ENCODE measurements around the gene PITRM1.
"Not testable (repeated sequence)": the region's sequence is repeated elsewhere in the genome, so short reads cannot be mapped to it uniquely, and the experiment has no call there.

PITRM1 gene

GRCh38 chr10:3119796-3120459, 52.7 kb downstream of the PITRM1 start:
- DNase-seq: peak; percentile 37

DNA sequence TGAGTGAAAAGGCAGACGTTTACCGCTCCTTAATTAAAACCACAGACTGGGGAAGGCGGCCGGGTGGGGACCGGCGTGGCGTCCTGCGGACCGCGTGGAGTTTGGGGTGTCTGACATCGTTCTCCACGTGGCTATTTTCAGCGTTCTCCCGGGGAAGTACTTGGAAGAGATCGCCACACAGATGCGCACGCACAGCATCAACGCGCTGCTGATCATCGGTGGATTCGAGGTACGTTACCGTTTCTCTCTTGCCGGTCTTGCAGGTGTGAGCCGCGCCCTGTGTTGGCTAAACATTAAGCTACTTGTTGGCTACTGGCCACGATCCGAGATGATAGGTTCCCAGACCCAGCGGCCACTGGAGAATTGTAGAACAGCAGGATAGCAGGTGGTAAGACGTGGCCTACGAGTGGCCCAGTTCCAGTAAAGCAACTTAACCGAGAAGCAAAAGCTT, 53.9 kb downstream of the PITRM1 start:
- DNase-seq: no peak

GRCh38 chr10:3117486-3117885, 55.1 kb downstream of the PITRM1 start:
- DNase-seq: no peak

GRCh38 chr10:3116508-3117100, 56.0 kb downstream of the PITRM1 start:
- DNase-seq: no peak

- no peak for DNase-seq
Measured at GRCh38 chr10:3115685-3116084, 56.9 kb downstream of the PITRM1 start.

- no peak for DNase-seq
Measured at GRCh38 chr10:3113343-3113720, 59.2 kb downstream of the PITRM1 start.

- DNase-seq: no peak
Measured at GRCh38 chr10:3111621-3112163, 60.9 kb downstream of the PITRM1 start.

DNA sequence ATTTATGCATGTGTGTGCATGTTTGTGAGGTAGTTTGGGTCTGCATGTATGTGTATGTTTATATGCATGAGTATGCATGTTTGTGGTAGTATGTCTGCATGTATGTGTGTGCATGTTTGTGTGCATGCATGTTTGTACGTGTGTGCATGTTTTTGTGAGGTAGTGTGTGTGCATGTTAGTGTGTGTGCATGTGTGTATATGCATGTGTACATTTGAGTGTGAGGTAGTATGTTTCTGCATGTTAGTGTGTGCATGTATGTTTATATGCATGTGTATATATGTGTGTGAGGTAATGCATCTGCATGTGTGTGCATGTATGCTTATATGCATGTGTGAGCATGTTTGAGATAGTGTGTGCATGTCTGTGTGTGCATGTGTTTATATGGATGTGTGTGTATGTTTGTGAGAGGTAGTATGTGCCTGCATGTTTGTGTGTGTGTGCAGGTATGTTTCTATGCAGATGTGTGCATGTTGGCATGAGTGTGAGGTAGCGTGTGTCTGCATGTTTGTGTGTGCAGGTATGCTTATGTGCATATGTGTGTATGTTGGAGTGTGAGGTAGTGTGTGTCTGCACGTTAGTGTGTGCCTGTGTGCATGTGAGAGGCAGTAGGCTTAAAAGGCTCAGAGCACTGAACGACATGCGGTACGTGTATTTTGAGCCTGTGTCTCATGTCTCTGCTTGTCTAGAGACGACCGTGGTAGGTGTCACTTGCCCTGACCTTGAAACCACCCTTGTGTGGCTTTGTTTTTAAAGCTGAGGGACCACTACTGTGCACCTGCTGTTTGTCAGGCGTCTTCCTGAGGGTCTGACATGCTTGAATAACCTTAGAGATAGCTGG, 61.6 kb downstream of the PITRM1 start:
- DNase-seq: no peak

GRCh38 chr10:3109633-3110032, 62.9 kb downstream of the PITRM1 start:
- no peak for DNase-seq

DNA sequence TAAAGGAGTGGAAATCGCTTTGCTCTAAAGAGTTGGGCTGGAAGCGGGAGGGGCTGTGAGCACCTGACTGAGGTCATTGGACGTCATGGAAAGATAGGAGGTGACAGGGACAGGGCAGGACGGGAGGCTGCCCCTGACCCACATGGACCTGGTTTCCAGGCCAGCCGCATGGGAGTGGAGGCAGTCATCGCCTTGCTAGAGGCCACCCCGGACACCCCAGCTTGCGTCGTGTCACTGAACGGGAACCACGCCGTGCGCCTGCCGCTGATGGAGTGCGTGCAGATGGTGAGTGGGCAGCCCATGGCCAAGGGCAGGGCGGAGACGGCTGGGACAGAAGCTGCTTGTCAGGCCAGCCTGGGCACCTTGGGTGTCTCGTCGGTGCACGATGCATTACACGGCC, 63.4 kb downstream of the PITRM1 start:
- DNase-seq: no peak

- no peak for DNase-seq
Measured at GRCh38 chr10:3108575-3109105, 63.9 kb downstream of the PITRM1 start.

DNA sequence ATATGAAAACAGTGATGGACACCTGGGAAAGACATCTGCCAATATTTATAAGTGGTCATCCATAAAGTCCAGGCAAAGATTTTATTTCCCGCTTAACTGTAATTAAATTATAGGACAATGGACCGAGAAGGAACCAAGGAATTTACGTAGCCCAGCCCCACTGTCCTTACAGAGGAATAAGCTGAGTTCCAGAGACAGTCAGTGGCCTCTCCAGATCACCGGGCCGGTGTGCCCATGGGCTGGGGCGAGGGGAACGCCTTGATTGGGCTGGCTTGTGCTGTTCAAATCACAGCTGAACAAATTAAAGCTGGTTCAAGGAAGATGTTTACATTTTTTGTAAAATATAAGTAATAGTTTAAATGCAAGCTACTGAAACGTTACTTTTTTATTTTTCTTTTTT, 64.5 kb downstream of the PITRM1 start:
- no peak for DNase-seq

DNA sequence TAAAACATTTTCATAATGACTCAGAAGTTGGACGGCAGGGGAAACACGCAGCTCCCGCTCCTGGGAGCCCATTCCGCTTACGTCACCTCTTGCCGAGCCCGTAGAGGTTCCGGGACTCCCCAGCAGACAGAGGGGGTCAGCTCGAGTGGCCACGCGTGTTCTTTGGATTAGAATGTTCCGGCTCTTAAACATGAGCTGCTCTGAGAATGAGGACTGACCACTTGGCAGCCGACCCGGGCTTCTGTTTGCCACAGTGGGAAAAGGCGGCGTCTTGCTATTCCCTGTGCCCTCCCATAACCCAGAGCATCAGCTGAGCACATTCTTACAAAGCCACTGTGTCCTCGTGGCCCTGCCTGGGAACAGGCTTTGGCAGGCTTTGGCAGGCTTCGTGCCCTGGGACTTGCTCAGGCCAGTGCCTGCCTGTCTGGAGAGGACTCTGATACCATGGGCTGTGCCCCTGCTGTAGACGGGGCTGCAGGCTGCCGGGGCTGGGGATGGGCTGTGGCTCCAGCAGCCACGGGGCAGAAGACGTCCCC, 65.1 kb downstream of the PITRM1 start:
- no peak for DNase-seq

- DNase-seq: no peak
Measured at GRCh38 chr10:3106928-3107425, 65.6 kb downstream of the PITRM1 start.

- not testable (repeated sequence) for DNase-seq
Measured at GRCh38 chr10:3106328-3106727, 66.3 kb downstream of the PITRM1 start.

GRCh38 chr10:3105905-3106304, 66.7 kb downstream of the PITRM1 start:
- DNase-seq: no peak

- DNase-seq: no peak
Measured at GRCh38 chr10:3105166-3105565, 67.4 kb downstream of the PITRM1 start.

DNA sequence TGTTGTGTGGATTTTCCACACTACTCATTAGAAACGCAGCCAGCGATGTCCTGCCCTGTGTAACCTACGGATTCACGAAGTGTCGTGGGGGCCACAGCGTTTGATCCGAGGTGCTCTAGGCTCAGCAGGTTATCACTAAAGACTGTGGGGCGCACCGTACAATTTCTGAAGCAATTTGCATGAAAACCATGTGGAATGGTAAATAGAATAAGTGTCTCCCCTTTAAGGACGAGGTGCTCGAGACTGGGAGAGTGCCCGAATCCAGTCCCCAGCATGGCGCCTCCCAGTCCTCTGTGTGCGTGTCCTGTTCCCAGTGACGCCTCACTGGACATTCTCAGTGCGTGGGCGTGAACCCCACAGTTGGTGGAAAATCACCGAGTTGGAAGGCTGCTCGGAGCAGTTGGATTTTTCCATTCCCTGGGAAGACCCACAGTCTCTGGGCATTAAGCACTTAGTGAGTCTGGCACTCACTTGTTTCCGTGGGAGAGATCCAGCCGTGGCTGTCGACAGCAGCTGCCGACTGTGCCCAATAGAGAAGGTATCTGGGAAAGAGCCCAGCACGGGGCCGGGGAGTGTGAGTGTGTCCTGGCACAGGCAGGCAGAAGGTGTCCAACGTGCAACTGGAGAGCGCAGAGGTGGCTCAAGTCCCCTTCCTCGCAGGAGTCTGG, 68.2 kb downstream of the PITRM1 start:
- no peak for DNase-seq

DNA sequence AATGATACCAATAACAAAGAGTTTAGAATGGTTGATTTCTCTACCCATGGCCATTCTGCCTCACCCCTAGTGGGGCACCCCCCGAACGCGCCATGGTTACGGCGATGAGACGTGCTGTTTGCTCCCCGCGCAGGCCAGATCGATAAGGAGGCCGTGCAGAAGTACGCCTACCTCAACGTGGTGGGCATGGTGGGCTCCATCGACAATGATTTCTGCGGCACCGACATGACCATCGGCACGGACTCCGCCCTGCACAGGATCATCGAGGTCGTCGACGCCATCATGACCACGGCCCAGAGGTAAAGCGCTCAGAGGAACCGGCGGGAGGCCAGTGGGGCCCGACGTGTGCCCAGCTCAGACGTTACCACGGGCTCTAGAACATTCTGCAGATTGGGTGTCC, 68.9 kb downstream of the PITRM1 start:
- DNase-seq: no peak

DNA sequence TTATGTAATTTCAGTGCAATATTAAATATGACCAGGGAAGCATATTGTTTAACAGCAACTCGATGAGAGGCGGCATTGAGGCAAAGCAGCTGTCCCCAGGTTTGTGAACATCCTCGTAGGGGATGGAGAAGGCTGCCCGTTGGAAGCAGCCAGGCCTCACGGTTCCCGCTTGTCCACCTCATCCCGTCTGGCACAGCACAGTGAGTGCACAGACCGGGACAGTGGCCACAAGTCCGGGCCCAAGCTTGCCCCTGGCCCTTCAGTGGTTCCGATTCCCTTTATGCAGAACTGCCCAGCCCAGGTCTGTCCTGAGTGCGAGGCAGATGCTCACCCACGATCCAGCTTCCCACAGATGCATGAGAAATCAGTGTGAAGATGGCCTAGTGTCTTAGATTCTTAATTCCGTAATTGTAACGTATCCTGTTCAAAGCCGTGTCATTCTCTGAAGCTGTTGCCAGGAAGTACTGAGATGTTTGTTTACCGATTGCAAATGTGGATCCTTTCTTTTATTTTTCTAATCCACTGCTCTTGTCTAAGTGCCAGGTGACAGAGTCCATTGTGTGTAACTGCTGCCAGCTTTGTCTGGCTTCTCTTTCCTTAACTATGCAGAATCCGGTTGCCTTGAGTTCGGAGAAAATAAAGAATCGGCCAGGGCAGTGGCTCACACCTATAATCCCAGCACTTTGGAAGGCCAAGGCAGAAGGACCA, 69.7 kb downstream of the PITRM1 start:
- no peak for DNase-seq

- DNase-seq: no peak
Measured at GRCh38 chr10:3100856-3101640, 71.5 kb downstream of the PITRM1 start.
